Measurements from ENCODE around the gene GPC6. TPM values are rescaled to one million over a fixed set of nuclear protein-coding genes. Genes with fewer than 3 reads are reported as not detected.

GPC6 gene
- total and polyA plus RNA-seq, 2 donors (not counting 3 experiments of a cell fraction or from before 2014, with no cell fraction given): 0.01 TPM; not detected in 1

DNA sequence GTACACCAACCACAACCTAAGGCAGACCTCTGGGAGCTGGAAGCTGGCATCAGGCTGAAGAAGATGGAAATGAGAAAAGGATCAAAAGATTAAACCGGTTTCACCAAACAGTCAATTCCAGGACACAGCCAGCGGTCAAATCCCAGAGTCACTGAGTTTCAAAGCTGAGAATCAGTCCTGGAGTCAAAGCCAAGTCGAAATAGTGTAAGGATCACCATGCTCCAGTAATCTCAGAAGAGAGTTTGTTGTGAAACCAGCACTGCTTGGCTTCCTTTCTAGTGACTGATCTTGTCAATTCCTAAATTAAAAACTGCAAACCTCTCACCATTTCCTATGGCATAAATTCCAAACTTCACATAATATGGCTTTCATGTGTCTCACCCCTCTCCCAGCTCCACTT, 198.8 kb downstream of the GPC6 start:
- DNase-seq (ENCODE audit: low read depth, low spot score): no peak
- no peak overlapping the region for H3K4me2 ChIP-seq (ENCODE audit: insufficient read depth, low read length)
- dilution Hi-C loops (cut with MboI; ENCODE audit: extremely low pct_ligation_motif_present, low sequenced_read_pairs): no loop called here
- H3K36me3 ChIP-seq (ENCODE audit: control insufficient read depth in 2 of 2, extremely low read depth in 1 of 2, insufficient read depth in 2 of 2, low read length in 2 of 2): no peaks in the 10 kb centered on the region
- H2AFZ ChIP-seq (ENCODE audit: low read depth, low read length): no peak overlapping the region
- H4K20me1 ChIP-seq (replicated peaks; ENCODE audit: control insufficient read depth, extremely low read depth, insufficient read depth, low read length): no peaks in the 10 kb centered on the region
- TF ChIP-seq JUN (IDR thresholded peaks at IDR 0.05; ENCODE audit: borderline replicate concordance, insufficient read depth, insufficient read length, low read depth) (no peak), EZH2 (IDR thresholded peaks at IDR 0.05; ENCODE audit: borderline replicate concordance, low read depth, low read length, severe bottlenecking) (no peak), POLR2A (IDR thresholded peaks at IDR 0.05; ENCODE audit: low read depth, low read length) (no peak), POLR2AphosphoS5 (IDR thresholded peaks at IDR 0.05; ENCODE audit: insufficient read depth, low read depth, low read length) (no peak), MYC (IDR thresholded peaks at IDR 0.05; ENCODE audit: low read depth, low read length) (no peak), FOS (IDR thresholded peaks at IDR 0.05; ENCODE audit: borderline replicate concordance, insufficient read depth, low read length) (no peak), GATA2 (IDR thresholded peaks at IDR 0.05; ENCODE audit: insufficient read depth, insufficient read length, low read depth, low read length) (no peak)
- TF ChIP-seq, protein P1, sequence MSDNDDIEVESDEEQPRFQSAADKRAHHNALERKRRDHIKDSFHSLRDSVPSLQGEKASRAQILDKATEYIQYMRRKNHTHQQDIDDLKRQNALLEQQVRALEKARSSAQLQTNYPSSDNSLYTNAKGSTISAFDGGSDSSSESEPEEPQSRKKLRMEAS (IDR thresholded peaks at IDR 0.05; ENCODE audit: insufficient read depth, insufficient read length): no peak
- TF ChIP-seq, protein P2, sequence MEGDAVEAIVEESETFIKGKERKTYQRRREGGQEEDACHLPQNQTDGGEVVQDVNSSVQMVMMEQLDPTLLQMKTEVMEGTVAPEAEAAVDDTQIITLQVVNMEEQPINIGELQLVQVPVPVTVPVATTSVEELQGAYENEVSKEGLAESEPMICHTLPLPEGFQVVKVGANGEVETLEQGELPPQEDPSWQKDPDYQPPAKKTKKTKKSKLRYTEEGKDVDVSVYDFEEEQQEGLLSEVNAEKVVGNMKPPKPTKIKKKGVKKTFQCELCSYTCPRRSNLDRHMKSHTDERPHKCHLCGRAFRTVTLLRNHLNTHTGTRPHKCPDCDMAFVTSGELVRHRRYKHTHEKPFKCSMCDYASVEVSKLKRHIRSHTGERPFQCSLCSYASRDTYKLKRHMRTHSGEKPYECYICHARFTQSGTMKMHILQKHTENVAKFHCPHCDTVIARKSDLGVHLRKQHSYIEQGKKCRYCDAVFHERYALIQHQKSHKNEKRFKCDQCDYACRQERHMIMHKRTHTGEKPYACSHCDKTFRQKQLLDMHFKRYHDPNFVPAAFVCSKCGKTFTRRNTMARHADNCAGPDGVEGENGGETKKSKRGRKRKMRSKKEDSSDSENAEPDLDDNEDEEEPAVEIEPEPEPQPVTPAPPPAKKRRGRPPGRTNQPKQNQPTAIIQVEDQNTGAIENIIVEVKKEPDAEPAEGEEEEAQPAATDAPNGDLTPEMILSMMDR (IDR thresholded peaks at IDR 0.05; ENCODE audit: extremely low read depth in 1 of 2, insufficient read depth in 1 of 2, low read depth in 1 of 2, low read length in 2 of 2): no peak
- intact Hi-C loops (cut with micrococcal nuclease): no loop called here
- CTCF ChIA-PET: no interaction called here
- FAIRE-seq: no peak
- no TSS peak for BruUV-seq (replicated peaks)
- no peaks in the 10 kb centered on the region for H3K27me3 ChIP-seq (ENCODE audit: control insufficient read depth in 2 of 2, insufficient read depth in 2 of 2, low read length in 2 of 2)
- no peaks in the 10 kb centered on the region for H3K9me1 ChIP-seq (replicated peaks; ENCODE audit: control insufficient read depth, extremely low read depth, insufficient read depth, low read length)
- no peak overlapping the region for H3K27ac ChIP-seq (ENCODE audit: insufficient read depth, low read depth, low read length)
- POLR2A ChIA-PET: no interaction called here
- H3K9me3 ChIP-seq (replicated peaks; ENCODE audit: control insufficient read depth, insufficient read depth, low read length): peaks cover 2% of the 10 kb centered on the region
- no peaks in the 10 kb centered on the region for H3K4me1 ChIP-seq (ENCODE audit: control insufficient read depth, extremely low read depth, insufficient read depth, low read length)
- no peaks in the 10 kb centered on the region for H3K79me2 ChIP-seq (ENCODE audit: control insufficient read depth, insufficient read depth, low read length)
- H3K4me3 ChIP-seq (replicated peaks in 1 of 3; ENCODE audit: insufficient read depth in 1 of 3, low read depth in 1 of 3, low read length in 3 of 3): no peak overlapping the region
- no peak overlapping the region for H3K9ac ChIP-seq (replicated peaks; ENCODE audit: extremely low read depth, insufficient read depth, low read length)

Measured in endothelial cell of umbilical vein (primary cell).